OCI-LY7 (cell line): Measurements from ENCODE around the gene RIMS3. TPM values are rescaled to one million over a fixed set of nuclear protein-coding genes. Genes with fewer than 3 reads are reported as not detected.
"Not testable (repeated sequence)": the region's sequence is repeated elsewhere in the genome, so short reads cannot be mapped to it uniquely, and the experiment has no call there.

Source experiments
- BruUV-seq: library from RNA; stranded (reverse); fragments of 400-500 nt; replicated peaks from 2 replicates; lab custom pipeline; 2021; lab: Mats Ljungman, UMichigan
- CTCF ChIA-PET: fragments of 300-600 bp; sonication (Branson Sonifier 250); formaldehyde crosslinking; loops from one replicate; lab custom pipeline; 2022; ENCODE audit warnings: antibody characterized with exemption; ENCODE audit not compliant: unreplicated experiment; lab: Charles Lee
- POLR2A ChIA-PET: fragments of 300-600 bp; sonication (Branson Sonifier 250); formaldehyde crosslinking; loops from one replicate; lab custom pipeline; 2022; ENCODE audit warnings: antibody characterized with exemption; lab: Charles Lee
- DNase-seq: peaks from one replicate; pipeline ENCODE4 v3.0.0-alpha.2; 2015; ENCODE audit warnings: low spot score
- H2AFZ ChIP-seq: fragments of 200-600 bp; sonication (generic), shearing (Covaris generic); 2 replicates; pipeline ENCODE4 v1.6.1; 2014; ENCODE audit warnings: mild to moderate bottlenecking, antibody characterized with exemption, low read length, moderate library complexity
- H3K27ac ChIP-seq: fragments of 200-600 bp; sonication (generic); 2 replicates; pipeline ENCODE4 v1.5.1; 2014; ENCODE audit warnings: mixed run types, low read depth, mild to moderate bottlenecking, moderate library complexity, low read length, inconsistent platforms; ENCODE audit not compliant: poor library complexity, severe bottlenecking
- H3K36me3 ChIP-seq: fragments of 200-600 bp; sonication (generic); 2 replicates; pipeline ENCODE4 v1.6.1; 2014; ENCODE audit warnings: mild to moderate bottlenecking, antibody characterized with exemption, low read length, moderate library complexity, mixed read lengths; ENCODE audit not compliant: insufficient read depth
- H3K4me1 ChIP-seq: fragments of 200-600 bp; sonication (generic); 2 replicates; pipeline ENCODE4 v1.5.1; 2014; ENCODE audit warnings: mild to moderate bottlenecking, low read length; ENCODE audit not compliant: insufficient read depth, poor library complexity, severe bottlenecking
- H3K4me2 ChIP-seq: fragments of 200-600 bp; sonication (generic); 2 replicates; pipeline ENCODE4 v1.6.1; 2014; ENCODE audit warnings: mild to moderate bottlenecking, low read length
- H3K4me3 ChIP-seq: fragments of 200-600 bp; sonication (generic); 2 replicates; pipeline ENCODE4 v1.5.1; 2014; ENCODE audit warnings: mild to moderate bottlenecking, low read depth, low read length; ENCODE audit not compliant: poor library complexity, severe bottlenecking
- H3K79me2 ChIP-seq: fragments of 200-600 bp; sonication (generic); 2 replicates; pipeline ENCODE4 v1.6.1; 2016; ENCODE audit warnings: low read depth, mild to moderate bottlenecking, low read length, moderate library complexity, mixed read lengths; ENCODE audit not compliant: insufficient read depth
- H3K9me2 ChIP-seq: fragments of 200-600 bp; sonication (generic); 2 replicates; pipeline ENCODE4 v1.6.1; 2016; ENCODE audit warnings: mild to moderate bottlenecking, low read length, mixed read lengths; ENCODE audit not compliant: insufficient read depth
- H3K9me3 ChIP-seq: fragments of 200-600 bp; sonication (generic); 2 replicates; pipeline ENCODE4 v1.6.1; 2014; ENCODE audit warnings: mild to moderate bottlenecking, mixed run types, low read length, mixed read lengths
- H4K20me1 ChIP-seq: fragments of 200-600 bp; sonication (generic); 2 replicates; pipeline ENCODE4 v1.6.1; 2014; ENCODE audit warnings: mild to moderate bottlenecking, antibody characterized with exemption, low read length, moderate library complexity, mixed read lengths; ENCODE audit not compliant: insufficient read depth
- CTCF ChIP-seq: fragments of 200-600 bp; sonication (generic); conservative IDR thresholded peaks from 2 replicates; pipeline ENCODE4 v1.5.1; 2014; ENCODE audit warnings: mild to moderate bottlenecking, antibody characterized with exemption, low read length, moderate library complexity, mixed read lengths
- EZH2phosphoT487 ChIP-seq: fragments of 200-600 bp; sonication (generic); IDR thresholded peaks from 2 replicates; pipeline ENCODE4 v1.6.1; 2018; ENCODE audit warnings: low read depth, borderline replicate concordance, mild to moderate bottlenecking, mixed run types, antibody characterized with exemption, low read length, moderate library complexity, mixed read lengths
- intact Hi-C: fragments of 100-400 bp; cut with micrococcal nuclease; formaldehyde crosslinking; loops from one replicate; pipeline ENCODE4 v1.10.0; 2022; ENCODE audit not compliant: unreplicated experiment
- total RNA-seq, 2 experiments: library from RNA; depleted of rRNA in 1 of 2; stranded (reverse); fragments of >200 nt in 1 of 2; shearing (Covaris generic) in 1 of 2; gene quantifications; 2 replicates each; pipeline ENCODE4 v1.2.3, GENCODE V29; 2014 to 2022

The RIMS3 gene
- total RNA-seq, 2 experiments from 2014 or later, result 80.3 to 89.3 TPM

- CTCF ChIA-PET, result interaction anchor here (0.7 kb wide), 1 partner anchor 39 kb away, joined by 3 read pairs; no protein-coding TSS in a partner anchor
- no peak overlapping the region for H3K27ac ChIP-seq
Observed at GRCh38 chr1:40630488-40631223, 34.8 kb downstream of the RIMS3 start.

GRCh38 chr1:40629546-40629945 is 35.9 kb downstream of the RIMS3 start:
- H3K4me3 ChIP-seq, result not testable (repeated sequence)

More at GRCh38 chr1:40630488-40631223, 34.8 kb downstream of the RIMS3 start:
- Histone ChIP-seq H3K9me3 (no peaks in the 10 kb centered on the region), H4K20me1 (no peaks in the 10 kb centered on the region), H3K4me3 (no peak overlapping the region), H3K4me2 (no peak overlapping the region), H3K79me2 (no peaks in the 10 kb centered on the region), H3K9me2 (no peaks in the 10 kb centered on the region), H3K4me1 (no peaks in the 10 kb centered on the region), H2AFZ (no peak overlapping the region), H3K36me3 (peaks cover 50% of the 10 kb centered on the region)
- BruUV-seq, result no TSS peak
- intact Hi-C loops, result loop anchor here (1.0 kb wide), 1 partner anchor 39 kb away; no protein-coding TSS in a partner anchor
- POLR2A ChIA-PET, result interaction anchor here (0.7 to 0.9 kb wide), 2 partner anchors 14 to 98 kb away, joined by 3 read pairs; no protein-coding TSS in a partner anchor
- TF ChIP-seq CTCF, result peak; percentile 77
- no peak for TF ChIP-seq EZH2phosphoT487
- DNase-seq, result peak; percentile 67

GRCh38 chr1:40628903-40629292 is 36.6 kb downstream of the RIMS3 start:
- peaks cover 44% of the 10 kb centered on the region for H3K36me3 ChIP-seq
- no peak overlapping the region for H2AFZ ChIP-seq
- no TSS peak for BruUV-seq
- no peak overlapping the region for H3K27ac ChIP-seq
- POLR2A ChIA-PET, result no interaction called here
- DNase-seq, result no peak
- no peaks in the 10 kb centered on the region for H3K9me3 ChIP-seq
- no peak for TF ChIP-seq EZH2phosphoT487
- no peak for TF ChIP-seq CTCF
- CTCF ChIA-PET, result no interaction called here
- H3K4me1 ChIP-seq, result no peaks in the 10 kb centered on the region
- no peak overlapping the region for H3K4me3 ChIP-seq
- no peaks in the 10 kb centered on the region for H3K79me2 ChIP-seq
- intact Hi-C loops, result no loop called here
- H4K20me1 ChIP-seq, result no peaks in the 10 kb centered on the region
- H3K4me2 ChIP-seq, result no peak overlapping the region
- no peaks in the 10 kb centered on the region for H3K9me2 ChIP-seq

More at GRCh38 chr1:40629546-40629945, 35.9 kb downstream of the RIMS3 start:
- intact Hi-C loops, H3K79me2 ChIP-seq, H2AFZ ChIP-seq, H3K4me2 ChIP-seq, H4K20me1 ChIP-seq, POLR2A ChIA-PET, H3K27ac ChIP-seq, DNase-seq, H3K9me2 ChIP-seq, BruUV-seq, H3K4me1 ChIP-seq, H3K9me3 ChIP-seq: not testable (repeated sequence)
- H3K36me3 ChIP-seq, result peaks cover 46% of the 10 kb centered on the region
- CTCF ChIA-PET, result interaction anchor here (0.6 kb wide), 1 partner anchor 176 kb away, joined by 3 read pairs; no protein-coding TSS in a partner anchor
